ENCODE measurements around the gene ATP5ME.

Gene ATP5ME

DNA sequence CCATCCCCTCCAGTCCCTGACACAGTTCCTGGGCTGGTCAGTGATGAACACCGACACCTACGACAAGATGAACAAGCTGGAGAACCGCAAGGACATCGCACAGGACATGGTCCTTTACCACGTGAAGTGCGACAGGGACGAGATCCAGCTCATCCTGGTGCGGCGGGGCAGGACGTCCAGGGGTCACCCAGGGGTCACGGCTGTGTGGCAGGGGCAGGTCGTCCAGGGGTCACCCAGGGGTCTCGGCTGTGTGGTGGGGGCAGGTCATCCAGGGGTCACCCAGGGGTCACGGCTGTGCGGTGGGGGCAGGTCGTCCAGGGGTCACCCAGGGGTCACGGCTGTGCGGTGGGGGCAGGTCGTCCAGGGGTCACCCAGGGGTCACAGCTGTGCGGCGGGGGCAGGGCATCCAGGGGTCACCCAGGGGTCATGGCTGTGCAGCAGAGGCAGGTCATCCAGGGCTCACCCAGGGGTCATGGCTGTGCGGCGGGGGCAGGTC, 16.7 kb downstream of the ATP5ME start:
- DNase-seq (ENCODE audit: low spot score), result no peak
- in situ Hi-C loops (cut with MboI; ENCODE audit: low sequenced_read_pairs, unreplicated experiment), result no loop called here
- TF ChIP-seq, protein P1, sequence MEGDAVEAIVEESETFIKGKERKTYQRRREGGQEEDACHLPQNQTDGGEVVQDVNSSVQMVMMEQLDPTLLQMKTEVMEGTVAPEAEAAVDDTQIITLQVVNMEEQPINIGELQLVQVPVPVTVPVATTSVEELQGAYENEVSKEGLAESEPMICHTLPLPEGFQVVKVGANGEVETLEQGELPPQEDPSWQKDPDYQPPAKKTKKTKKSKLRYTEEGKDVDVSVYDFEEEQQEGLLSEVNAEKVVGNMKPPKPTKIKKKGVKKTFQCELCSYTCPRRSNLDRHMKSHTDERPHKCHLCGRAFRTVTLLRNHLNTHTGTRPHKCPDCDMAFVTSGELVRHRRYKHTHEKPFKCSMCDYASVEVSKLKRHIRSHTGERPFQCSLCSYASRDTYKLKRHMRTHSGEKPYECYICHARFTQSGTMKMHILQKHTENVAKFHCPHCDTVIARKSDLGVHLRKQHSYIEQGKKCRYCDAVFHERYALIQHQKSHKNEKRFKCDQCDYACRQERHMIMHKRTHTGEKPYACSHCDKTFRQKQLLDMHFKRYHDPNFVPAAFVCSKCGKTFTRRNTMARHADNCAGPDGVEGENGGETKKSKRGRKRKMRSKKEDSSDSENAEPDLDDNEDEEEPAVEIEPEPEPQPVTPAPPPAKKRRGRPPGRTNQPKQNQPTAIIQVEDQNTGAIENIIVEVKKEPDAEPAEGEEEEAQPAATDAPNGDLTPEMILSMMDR (IDR thresholded peaks at IDR 0.05; ENCODE audit: borderline replicate concordance, control extremely low read depth, extremely low read depth, insufficient read depth, missing control alignments), result no peak

DNA sequence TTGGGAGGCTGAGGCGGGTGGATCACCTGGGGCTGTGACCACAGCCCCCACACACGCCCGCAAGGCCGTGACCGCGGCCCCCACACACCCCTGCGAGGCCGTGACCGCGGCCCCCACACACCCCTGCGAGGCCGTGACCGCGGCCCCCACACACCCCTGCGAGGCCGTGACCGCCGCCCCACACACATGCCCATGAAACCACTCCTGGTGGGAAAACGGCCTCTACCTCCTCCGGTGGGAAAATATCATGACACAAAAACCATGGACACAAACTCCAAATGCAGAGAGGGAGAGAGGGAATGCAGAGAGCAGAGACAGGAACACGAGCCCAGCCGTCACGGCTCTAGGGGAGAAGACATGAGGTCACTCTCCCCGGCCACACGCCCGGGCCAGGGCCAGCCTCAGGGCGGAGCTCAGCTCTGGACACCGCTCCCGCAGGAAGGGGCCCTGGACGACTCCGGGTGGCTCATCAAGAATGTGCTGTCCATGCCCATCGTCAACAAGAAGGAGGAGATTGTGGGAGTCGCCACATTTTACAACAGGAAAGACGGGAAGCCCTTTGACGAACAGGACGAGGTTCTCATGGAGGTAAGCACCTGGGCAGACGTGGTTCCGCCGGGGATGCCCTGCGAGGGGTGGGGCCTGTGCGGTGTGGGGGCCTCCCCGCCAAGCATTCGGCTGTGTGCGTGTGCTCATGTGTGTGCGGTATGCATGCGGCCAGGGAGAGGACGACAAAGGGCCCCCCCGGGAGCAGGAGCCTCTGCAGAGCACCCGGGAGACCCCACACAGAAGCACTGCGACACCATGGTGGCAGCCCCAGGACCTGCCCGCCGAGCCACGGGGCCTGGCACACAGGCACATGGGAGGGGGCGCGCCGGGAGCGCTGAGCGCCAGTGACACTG, 17.4 kb downstream of the ATP5ME start:
- TF ChIP-seq, protein P1 (IDR thresholded peaks at IDR 0.05; ENCODE audit: borderline replicate concordance, control extremely low read depth, extremely low read depth, insufficient read depth, missing control alignments), result no peak
- in situ Hi-C loops (cut with MboI; ENCODE audit: low sequenced_read_pairs, unreplicated experiment), result no loop called here
- DNase-seq (ENCODE audit: low spot score), result no peak

DNA sequence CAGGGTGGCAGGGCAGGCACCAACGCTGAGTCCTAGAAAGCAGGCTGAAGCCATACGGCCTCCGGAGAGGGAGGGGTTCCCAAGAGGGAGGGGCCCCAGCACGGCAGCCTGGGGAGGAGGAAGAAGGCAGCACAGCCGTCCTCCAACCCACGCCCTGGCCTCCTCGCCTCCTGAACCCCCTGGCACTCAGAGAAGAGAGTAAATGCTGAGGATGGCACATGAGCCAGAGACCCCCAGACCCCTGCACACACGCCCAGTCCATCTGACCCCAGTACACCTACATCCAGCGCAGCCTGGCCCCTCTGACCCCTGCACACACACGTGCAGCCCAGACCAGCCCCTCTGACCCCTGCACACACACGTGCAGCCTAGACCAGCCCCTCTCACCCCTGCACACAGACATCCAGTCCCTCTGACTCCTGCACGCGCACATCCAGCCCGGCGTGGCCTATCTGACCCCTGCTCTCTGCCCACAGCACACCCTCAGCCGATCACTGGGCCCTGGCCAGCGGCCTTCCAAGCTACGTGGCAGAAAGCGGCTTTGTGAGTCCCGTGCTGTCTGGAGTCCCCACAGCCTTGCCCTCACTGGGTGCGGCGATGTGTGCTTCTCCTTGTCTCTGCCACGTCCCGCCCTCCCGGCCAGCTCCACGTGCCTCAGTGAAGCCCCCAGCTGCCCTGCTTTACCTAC, 18.5 kb downstream of the ATP5ME start:
- in situ Hi-C loops (cut with MboI; ENCODE audit: low sequenced_read_pairs, unreplicated experiment), result no loop called here
- TF ChIP-seq, protein P1 (IDR thresholded peaks at IDR 0.05; ENCODE audit: borderline replicate concordance, control extremely low read depth, extremely low read depth, insufficient read depth, missing control alignments), result no peak
- DNase-seq (ENCODE audit: low spot score), result no peak

DNA sequence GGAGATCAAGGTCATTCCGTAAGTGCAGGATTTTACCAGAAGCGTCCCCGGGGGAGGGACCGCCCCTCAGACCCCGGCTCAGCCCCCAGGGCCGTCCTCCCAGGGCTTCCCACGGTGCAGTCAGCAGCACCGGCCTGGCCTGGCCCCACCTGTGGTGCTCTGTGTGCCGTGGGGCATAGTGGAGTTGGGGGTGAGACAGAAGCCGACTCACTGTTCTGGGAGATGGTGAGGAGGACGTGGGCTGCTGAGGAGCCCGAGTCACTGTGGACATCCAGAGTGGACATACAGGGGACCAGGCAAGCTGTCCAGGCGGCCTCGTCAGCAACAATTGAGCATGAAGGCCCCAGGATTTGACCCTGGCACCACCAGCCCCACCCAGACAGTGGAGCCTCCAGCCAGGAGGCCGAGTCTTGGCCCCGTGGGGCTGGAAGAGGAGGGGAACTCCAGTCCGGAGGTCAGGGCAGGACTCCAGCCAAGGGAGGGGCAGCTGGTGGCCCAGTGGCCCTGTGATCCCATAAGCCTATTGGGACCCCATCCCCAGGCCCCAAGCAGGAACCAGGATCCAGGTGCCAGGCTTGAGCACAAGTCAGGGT, 19.1 kb downstream of the ATP5ME start:
- no peak for DNase-seq (ENCODE audit: low spot score)
- in situ Hi-C loops (cut with MboI; ENCODE audit: low sequenced_read_pairs, unreplicated experiment), result no loop called here
- TF ChIP-seq, protein P1 (IDR thresholded peaks at IDR 0.05; ENCODE audit: borderline replicate concordance, control extremely low read depth, extremely low read depth, insufficient read depth, missing control alignments), result no peak

DNA sequence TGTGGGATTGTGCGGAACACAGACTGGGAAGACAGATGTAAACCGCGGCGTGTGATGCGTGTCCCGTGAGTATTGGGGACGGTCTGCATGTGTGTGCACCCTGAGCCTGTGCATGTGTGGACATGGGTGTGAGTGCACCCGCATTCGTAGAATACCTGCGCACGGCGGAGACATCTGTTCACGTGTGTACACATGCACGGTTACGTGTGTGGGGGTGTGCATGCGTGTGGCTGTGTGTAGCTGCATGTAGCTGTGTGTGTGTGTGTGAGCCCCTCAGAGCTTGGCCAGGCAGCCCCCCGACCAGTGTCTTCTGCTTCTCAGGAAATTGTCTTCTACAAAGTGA, 19.6 kb downstream of the ATP5ME start:
- no peak for DNase-seq (ENCODE audit: low spot score)
- TF ChIP-seq, protein P1 (IDR thresholded peaks at IDR 0.05; ENCODE audit: borderline replicate concordance, control extremely low read depth, extremely low read depth, insufficient read depth, missing control alignments), result no peak
- in situ Hi-C loops (cut with MboI; ENCODE audit: low sequenced_read_pairs, unreplicated experiment), result no loop called here

DNA sequence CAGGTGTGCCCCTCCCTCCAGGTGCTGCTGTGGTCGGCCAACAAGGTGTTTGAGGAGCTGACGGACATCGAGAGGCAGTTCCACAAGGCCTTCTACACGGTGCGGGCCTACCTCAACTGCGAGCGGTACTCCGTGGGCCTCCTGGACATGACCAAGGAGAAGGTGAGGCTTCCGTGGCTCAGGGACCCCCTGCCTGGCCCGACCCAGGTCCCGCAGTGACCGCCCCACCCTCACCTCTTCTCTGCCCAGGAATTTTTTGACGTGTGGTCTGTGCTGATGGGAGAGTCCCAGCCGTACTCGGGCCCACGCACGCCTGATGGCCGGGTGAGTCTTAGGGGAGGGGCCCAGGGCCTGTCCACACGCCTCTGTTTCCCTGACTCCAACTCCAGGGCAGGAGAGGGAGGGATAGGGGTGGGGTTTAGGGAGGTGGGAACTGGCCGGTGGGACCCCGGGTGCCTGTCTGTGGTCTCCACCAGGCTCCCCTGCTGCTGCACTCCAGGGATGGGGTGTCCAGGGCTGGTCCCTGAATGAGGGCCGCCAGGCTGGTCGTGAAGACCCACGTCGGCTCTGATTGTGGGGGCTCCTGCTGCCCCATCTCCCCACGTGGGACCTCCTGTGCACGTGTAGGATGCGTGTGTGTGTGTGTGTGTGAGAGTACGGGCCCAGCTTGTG, 20.1 kb downstream of the ATP5ME start:
- DNase-seq (ENCODE audit: low spot score), result no peak
- in situ Hi-C loops (cut with MboI; ENCODE audit: low sequenced_read_pairs, unreplicated experiment), result no loop called here
- TF ChIP-seq, protein P1 (IDR thresholded peaks at IDR 0.05; ENCODE audit: borderline replicate concordance, control extremely low read depth, extremely low read depth, insufficient read depth, missing control alignments), result no peak
